GM23248 (cell line): ENCODE results near the gene IFT122.

Experiments
- EZH2 ChIP-seq: fragments of 200-600 bp; sonication (generic); IDR thresholded peaks from 2 replicates; pipeline ENCODE4 v1.6.1; 2018; ENCODE audit warnings: antibody characterized with exemption, mild to moderate bottlenecking; ENCODE audit not compliant: insufficient read depth, poor library complexity, severe bottlenecking
- EZH2phosphoT487 ChIP-seq: fragments of 200-600 bp; sonication (generic); IDR thresholded peaks from 2 replicates; pipeline ENCODE4 v1.6.1; 2018; ENCODE audit warnings: antibody characterized with exemption, moderate library complexity, mild to moderate bottlenecking, low read depth; ENCODE audit not compliant: insufficient read depth

DNA sequence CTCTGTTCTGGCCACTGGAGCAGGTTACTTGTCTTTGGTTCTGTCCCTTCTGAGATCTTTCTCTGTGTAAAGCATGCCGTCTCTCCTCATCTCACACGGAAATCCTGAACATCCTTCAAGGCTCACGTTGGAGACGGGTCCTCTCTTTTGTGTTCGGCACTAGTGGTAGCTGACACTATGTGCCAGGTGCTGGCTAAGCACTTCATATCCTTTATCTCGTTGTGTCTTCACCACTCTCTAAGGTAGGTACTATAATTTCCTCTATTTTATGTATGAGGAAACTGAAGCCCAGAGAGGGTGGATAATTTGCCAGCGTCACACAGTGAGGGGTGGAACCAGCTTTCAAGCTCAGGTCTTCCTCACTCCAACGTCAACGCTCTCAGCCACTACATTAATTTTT lies 1.2 kb downstream of the IFT122 start:
- no peak for TF ChIP-seq EZH2
- TF ChIP-seq EZH2phosphoT487 = no peak
